ENCODE data around the gene SESN1.

DNA sequence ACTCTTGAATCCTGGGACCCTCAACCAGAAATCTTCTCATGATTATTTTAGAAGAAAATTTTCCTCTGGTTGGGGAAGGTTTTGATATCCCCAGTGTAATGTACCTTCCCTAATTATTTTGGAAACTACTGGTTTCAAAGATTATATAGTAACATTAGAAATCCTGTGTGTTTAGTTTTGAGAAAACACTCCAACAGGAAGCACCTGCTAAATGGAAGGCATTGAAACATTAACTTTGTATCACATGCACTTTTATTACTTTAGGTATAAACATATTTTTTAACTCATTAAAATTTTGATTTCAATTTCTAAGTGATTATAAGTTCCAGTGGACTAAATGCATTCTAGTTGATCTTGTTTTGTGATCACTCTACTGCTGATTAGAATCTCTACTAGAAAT lies 109.3 kb downstream of the SESN1 start:
- no peak for TF ChIP-seq EZH2 (IDR thresholded peaks at IDR 0.05)
- TF ChIP-seq, protein P1, sequence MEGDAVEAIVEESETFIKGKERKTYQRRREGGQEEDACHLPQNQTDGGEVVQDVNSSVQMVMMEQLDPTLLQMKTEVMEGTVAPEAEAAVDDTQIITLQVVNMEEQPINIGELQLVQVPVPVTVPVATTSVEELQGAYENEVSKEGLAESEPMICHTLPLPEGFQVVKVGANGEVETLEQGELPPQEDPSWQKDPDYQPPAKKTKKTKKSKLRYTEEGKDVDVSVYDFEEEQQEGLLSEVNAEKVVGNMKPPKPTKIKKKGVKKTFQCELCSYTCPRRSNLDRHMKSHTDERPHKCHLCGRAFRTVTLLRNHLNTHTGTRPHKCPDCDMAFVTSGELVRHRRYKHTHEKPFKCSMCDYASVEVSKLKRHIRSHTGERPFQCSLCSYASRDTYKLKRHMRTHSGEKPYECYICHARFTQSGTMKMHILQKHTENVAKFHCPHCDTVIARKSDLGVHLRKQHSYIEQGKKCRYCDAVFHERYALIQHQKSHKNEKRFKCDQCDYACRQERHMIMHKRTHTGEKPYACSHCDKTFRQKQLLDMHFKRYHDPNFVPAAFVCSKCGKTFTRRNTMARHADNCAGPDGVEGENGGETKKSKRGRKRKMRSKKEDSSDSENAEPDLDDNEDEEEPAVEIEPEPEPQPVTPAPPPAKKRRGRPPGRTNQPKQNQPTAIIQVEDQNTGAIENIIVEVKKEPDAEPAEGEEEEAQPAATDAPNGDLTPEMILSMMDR (IDR thresholded peaks at IDR 0.05): no peak

Measured in neural progenitor cell (in vitro differentiated cells).